Endothelial cell of umbilical vein (primary cell): ENCODE measurements around the gene SPTLC1. TPM values are rescaled to one million over a fixed set of nuclear protein-coding genes. Genes with fewer than 3 reads are reported as not detected.
A peak's percentile ranks its signal among the peaks of the same experiment; 100 is the strongest.

Experiments
- BruUV-seq: library from RNA; stranded (reverse); fragments of 400-500 nt; replicated peaks from 2 replicates; lab custom pipeline; 2021; lab: Mats Ljungman, UMichigan
- CTCF ChIA-PET: fragments of 300-600, 350-600 bp; sonication (Branson Sonifier 250); formaldehyde crosslinking; loops from one replicate; lab custom pipeline; 2021; ENCODE audit warnings: antibody characterized with exemption, inconsistent platforms; lab: Charles Lee
- POLR2A ChIA-PET: fragments of 300-600, 350-600 bp; sonication (Branson Sonifier 250); formaldehyde crosslinking; loops from one replicate; lab custom pipeline; 2021; ENCODE audit warnings: antibody characterized with exemption, inconsistent platforms; lab: Charles Lee
- DNase-seq: peaks from one replicate; pipeline ENCODE4 v3.0.0-alpha.2; 2011; ENCODE audit warnings: low read depth, low spot score
- FAIRE-seq: peaks from 2 replicates; lab custom pipeline; 2011; peaks lifted over from hg19 to GRCh38; lab: Jason Lieb, UNC
- H2AFZ ChIP-seq: 2 replicates; pipeline ENCODE4 v1.6.0; 2012; ENCODE audit warnings: low read depth, low read length, control low read depth, inconsistent platforms
- H3K27ac ChIP-seq: 2 replicates; pipeline ENCODE4 v1.5.1; 2011; ENCODE audit warnings: low read depth, mild to moderate bottlenecking, control low read depth, low read length, moderate library complexity; ENCODE audit not compliant: insufficient read depth
- H3K27me3 ChIP-seq, 2 experiments: 2 replicates each; pipeline versions ENCODE4 v1.6.0 to v1.6.1; 2011; ENCODE audit warnings: low read length in 2 of 2, mixed read lengths in 1 of 2; ENCODE audit not compliant: control insufficient read depth in 2 of 2, insufficient read depth in 2 of 2
- H3K36me3 ChIP-seq, 2 experiments: 2 replicates in 1 of 2; 3 replicates in 1 of 2; pipeline ENCODE4 v1.5.1; 2011; ENCODE audit warnings: low read length in 2 of 2, mild to moderate bottlenecking in 1 of 2, moderate library complexity in 1 of 2; ENCODE audit not compliant: control insufficient read depth in 2 of 2, insufficient read depth in 2 of 2; ENCODE audit errors: extremely low read depth in 1 of 2
- H3K4me1 ChIP-seq: 3 replicates; pipeline ENCODE4 v1.5.1; 2011; ENCODE audit warnings: mild to moderate bottlenecking, low read length; ENCODE audit not compliant: control insufficient read depth, insufficient read depth; ENCODE audit errors: extremely low read depth
- H3K4me2 ChIP-seq: 2 replicates; pipeline ENCODE4 v1.6.1; 2011; ENCODE audit warnings: low read length, control low read depth, mixed read lengths; ENCODE audit not compliant: insufficient read depth
- H3K4me3 ChIP-seq, 3 experiments: fragments of 200-600 bp in 1 of 3; sonication (generic), shearing (Covaris generic) in 1 of 3; replicated peaks in 1 of 3; 2 replicates each; pipeline ENCODE4 v1.5.1; 2011 to 2016; ENCODE audit warnings: control low read depth in 3 of 3, low read length in 3 of 3, mild to moderate bottlenecking in 2 of 3, inconsistent platforms in 1 of 3, low read depth in 1 of 3, moderate library complexity in 1 of 3; ENCODE audit not compliant: insufficient read depth in 1 of 3
- H3K79me2 ChIP-seq: 2 replicates; pipeline ENCODE4 v1.6.0; 2012; ENCODE audit warnings: low read length, inconsistent platforms; ENCODE audit not compliant: control insufficient read depth, insufficient read depth
- H3K9ac ChIP-seq: replicated peaks from 2 replicates; pipeline ENCODE3; 2011; ENCODE audit warnings: low read length, control low read depth; ENCODE audit not compliant: insufficient read depth; ENCODE audit errors: extremely low read depth
- H3K9me1 ChIP-seq: replicated peaks from 3 replicates; pipeline ENCODE4 v1.6.0; 2011; ENCODE audit warnings: mild to moderate bottlenecking, low read length; ENCODE audit not compliant: control insufficient read depth, insufficient read depth; ENCODE audit errors: extremely low read depth
- H3K9me3 ChIP-seq: replicated peaks from 2 replicates; pipeline ENCODE4 v1.5.1; 2012; ENCODE audit warnings: low read length, inconsistent platforms; ENCODE audit not compliant: control insufficient read depth, insufficient read depth
- H4K20me1 ChIP-seq: replicated peaks from 2 replicates; pipeline ENCODE3; 2011; ENCODE audit warnings: mild to moderate bottlenecking, low read length; ENCODE audit not compliant: control insufficient read depth, insufficient read depth; ENCODE audit errors: extremely low read depth
- CTCF ChIP-seq, 2 donors: IDR thresholded peaks; 1 replicate in 1 of 2; 2 replicates in 1 of 2; pipeline ENCODE4 v1.5.1; 2011; ENCODE audit warnings: low read length in 2 of 2, mild to moderate bottlenecking in 2 of 2, moderate library complexity in 2 of 2, control low read depth in 1 of 2, inconsistent platforms in 1 of 2, low read depth in 1 of 2; ENCODE audit not compliant: insufficient read depth in 1 of 2; ENCODE audit errors: extremely low read depth in 1 of 2
- EZH2 ChIP-seq: IDR thresholded peaks from 2 replicates; pipeline ENCODE4 v1.6.1; 2012; ENCODE audit warnings: borderline replicate concordance, low read depth, mild to moderate bottlenecking, moderate library complexity, low read length, inconsistent platforms; ENCODE audit not compliant: severe bottlenecking
- FOS ChIP-seq: IDR thresholded peaks from 2 replicates; pipeline ENCODE4 v1.6.1; 2011; ENCODE audit warnings: mild to moderate bottlenecking, low read length, moderate library complexity, borderline replicate concordance; ENCODE audit not compliant: insufficient read depth
- GATA2 ChIP-seq: IDR thresholded peaks from 2 replicates; pipeline ENCODE4 v1.7.0; 2011; ENCODE audit warnings: low read depth, mild to moderate bottlenecking, moderate library complexity, mixed read lengths, low read length; ENCODE audit not compliant: insufficient read length, insufficient read depth
- JUN ChIP-seq: IDR thresholded peaks from 2 replicates; pipeline ENCODE4 v1.6.1; 2011; ENCODE audit warnings: borderline replicate concordance, low read depth; ENCODE audit not compliant: insufficient read length, insufficient read depth
- MAX ChIP-seq: IDR thresholded peaks from 2 replicates; pipeline ENCODE4 v1.6.1; 2011; ENCODE audit not compliant: insufficient read depth, insufficient read length
- MYC ChIP-seq: IDR thresholded peaks from one replicate; pipeline ENCODE4 v1.6.1; 2011; ENCODE audit warnings: mild to moderate bottlenecking, low read depth, low read length
- POLR2A ChIP-seq: IDR thresholded peaks from 2 replicates; pipeline ENCODE4 v1.6.1; 2012; ENCODE audit warnings: low read depth, mild to moderate bottlenecking, control low read depth, low read length
- POLR2AphosphoS5 ChIP-seq: IDR thresholded peaks from 2 replicates; pipeline ENCODE4 v1.6.1; 2012; ENCODE audit warnings: low read depth, mild to moderate bottlenecking, control low read depth, low read length, moderate library complexity; ENCODE audit not compliant: insufficient read depth
- dilution Hi-C: fragments of 300-500 bp; cut with MboI; formaldehyde crosslinking; loops from one replicate; pipeline ENCODE4 v1.15.0; 2019; ENCODE audit warnings: low sequenced_read_pairs; ENCODE audit not compliant: extremely low pct_ligation_motif_present
- intact Hi-C: fragments of 100-400 bp; cut with micrococcal nuclease; formaldehyde crosslinking; loops from one replicate; pipeline ENCODE4 v1.10.0; 2022
- polyA plus RNA-seq, 4 experiments: library from polyadenylated mRNA; depleted of rRNA in 3 of 4; stranded (reverse) in 3 of 4; unstranded in 1 of 4; fragments of >200 nt; gene quantifications; 2 replicates each; pipeline versions ENCODE4 v1.2.1 to v1.2.3, GENCODE V29; 2011 to 2012; ENCODE audit warnings: missing spikeins in 1 of 4
- total RNA-seq: library from RNA; stranded (reverse); gene quantifications from 2 replicates; pipeline ENCODE4 v1.2.3, GENCODE V29; 2021

Gene SPTLC1
- total and polyA plus RNA-seq, 2 donors (not counting 3 experiments of a cell fraction or from before 2014, with no cell fraction given) = 35.9 to 68.5 TPM

GRCh38 chr9:92140754-92141143 lies 25.5 kb upstream of the SPTLC1 start:
- H3K4me1 ChIP-seq = peaks cover 5% of the 10 kb centered on the region
- no peaks in the 10 kb centered on the region for H4K20me1 ChIP-seq
- no peak for TF ChIP-seq EZH2
- no peak for TF ChIP-seq JUN
- TF ChIP-seq GATA2 = no peak
- no peak for TF ChIP-seq POLR2A
- no peak for TF ChIP-seq MAX
- TF ChIP-seq POLR2AphosphoS5 = no peak
- no peak for TF ChIP-seq MYC
- TF ChIP-seq CTCF (IDR thresholded peaks at IDR 0.05; ENCODE audit: extremely low read depth in 1 of 2, insufficient read depth in 1 of 2, low read depth in 1 of 2, low read length in 2 of 2) = no peak
- TF ChIP-seq FOS = no peak
- no peaks in the 10 kb centered on the region for H3K36me3 ChIP-seq
- dilution Hi-C loops = no loop called here
- H3K9me3 ChIP-seq = no peaks in the 10 kb centered on the region
- CTCF ChIA-PET = interaction anchor here (0.9 to 9.0 kb wide), 36 partner anchors 6 to 494 kb away, joined by 3 to 239 read pairs (median 8); partner anchors contain the start of genes CENPP and NOL8
- no TSS peak for BruUV-seq
- peak overlapping the region; percentile 30 to 41 (median 36) for H3K4me3 ChIP-seq
- FAIRE-seq (no peak), DNase-seq (peak; percentile 25)
- POLR2A ChIA-PET = interaction anchor here (1.1 kb wide), 1 partner anchor 72 kb away, joined by 3 read pairs; no protein-coding TSS in a partner anchor
- peak overlapping the region; percentile 70 for H2AFZ ChIP-seq
- no peaks in the 10 kb centered on the region for H3K79me2 ChIP-seq
- no peaks in the 10 kb centered on the region for H3K9me1 ChIP-seq
- intact Hi-C loops = loop anchor here (1.0 to 5.0 kb wide), 3 partner anchors 67 to 494 kb away; no protein-coding TSS in a partner anchor
- peak overlapping the region; percentile 63 for H3K4me2 ChIP-seq
- H3K27me3 ChIP-seq = no peaks in the 10 kb centered on the region
- H3K27ac ChIP-seq = no peak overlapping the region
- H3K9ac ChIP-seq = peak overlapping the region; percentile 27
